Spleen (tissue), 11 donors: ENCODE results near the gene DISC1. TPM values are rescaled to one million over a fixed set of nuclear protein-coding genes. Genes with fewer than 3 reads are reported as not detected.

Source experiments
- DNase-seq: peaks from one replicate; pipeline ENCODE4 v3.0.0-alpha.2; 2020
- H3K27ac ChIP-seq, 8 donors: fragments of 200-600 bp; sonication (generic) in 7 of 8; 1 replicate in 4 of 8; 2 replicates in 4 of 8; pipeline versions ENCODE4 v1.5.0 to v1.8.0; 2016 to 2021; ENCODE audit warnings: inconsistent platforms in 4 of 8, mild to moderate bottlenecking in 4 of 8, moderate library complexity in 1 of 8
- H3K27me3 ChIP-seq, 7 donors: fragments of 200-600 bp; sonication (generic) in 6 of 7; replicated peaks in 1 of 7; 1 replicate in 4 of 7; 2 replicates in 3 of 7; pipeline versions ENCODE4 v1.5.0 to v1.8.0; 2016 to 2021; ENCODE audit warnings: inconsistent platforms in 3 of 7, mild to moderate bottlenecking in 1 of 7
- H3K36me3 ChIP-seq, 6 donors: fragments of 200-600 bp; sonication (generic) in 5 of 6; 1 replicate in 4 of 6; 2 replicates in 2 of 6; pipeline versions ENCODE4 v1.5.0 to v1.8.0; 2016 to 2021; ENCODE audit warnings: inconsistent platforms in 2 of 6
- H3K4me1 ChIP-seq, 6 donors: fragments of 200-600 bp; sonication (generic) in 5 of 6; 1 replicate in 3 of 6; 2 replicates in 3 of 6; pipeline versions ENCODE4 v1.5.0 to v1.8.0; 2016 to 2021; ENCODE audit warnings: inconsistent platforms in 3 of 6
- H3K4me3 ChIP-seq, 8 donors: fragments of 200-600 bp; sonication (generic) in 7 of 8; 1 replicate in 4 of 8; 2 replicates in 4 of 8; pipeline versions ENCODE4 v1.5.0 to v1.8.0; 2016 to 2021; ENCODE audit warnings: inconsistent platforms in 4 of 8, mild to moderate bottlenecking in 4 of 8, moderate library complexity in 2 of 8
- H3K9me3 ChIP-seq, 8 donors: fragments of 200-600 bp; sonication (generic) in 7 of 8; 1 replicate in 4 of 8; 2 replicates in 4 of 8; pipeline versions ENCODE4 v1.5.0 to v1.8.0; 2016 to 2021; ENCODE audit warnings: inconsistent platforms in 4 of 8
- POLR2A ChIP-seq, 3 donors: fragments of 450-650 bp; IDR thresholded peaks; one replicate each; pipeline ENCODE4 v1.5.1; 2017; ENCODE audit warnings: antibody characterized with exemption in 3 of 3, mild to moderate bottlenecking in 1 of 3
- POLR2AphosphoS5 ChIP-seq, 3 donors: sonication (generic); formaldehyde crosslinking; IDR thresholded peaks; one replicate each; pipeline ENCODE4 v1.5.1; 2017; ENCODE audit warnings: antibody characterized with exemption in 3 of 3
- WGBS, 5 donors: extraction: QIAGEN DNeasy Blood & Tissue Kit in 3 of 5; methylation state at CpG; one replicate each; pipeline versions ENCODE4 v1.1.5 to v1.1.7; 2013 to 2018; 5-methylcytosine and 5-hydroxymethylcytosine counted together
- intact Hi-C: fragments of 100-400 bp; cut with DNase I; formaldehyde crosslinking; loops from one replicate; pipeline ENCODE4 v1.15.0; 2023; ENCODE audit warnings: low total_unique reads
- polyA plus RNA-seq, 3 donors: library from polyadenylated mRNA; stranded (reverse); fragments of 200-250 nt; gene quantifications; one replicate each; pipeline ENCODE4 v1.2.1, GENCODE V29; 2013
- total RNA-seq, 7 donors: library from RNA; depleted of rRNA in 3 of 7; stranded (reverse); fragments of >200 nt in 3 of 7; fragmentation: NEBNext Ultra II Directional in 4 of 7; extraction: Animal tissue kit (Norgen Biotek cat#: 25700) in 4 of 7; gene quantifications; one replicate each; pipeline versions ENCODE4 v1.1.0 to v1.2.1, GENCODE V29; 2016 to 2021
- TF ChIP-seq, protein P1 (sequence below), 11 experiments: fragments of 200-600 bp in 7 of 11; fragments of 450-650 bp in 4 of 11; sonication (generic) in 4 of 11; IDR thresholded peaks in 8 of 11; conservative IDR thresholded peaks in 3 of 11; 1 replicate in 7 of 11; 2 replicates in 4 of 11; pipeline versions ENCODE4 v1.4.0 to v1.8.0; 2016 to 2021; ENCODE audit warnings: antibody characterized with exemption in 11 of 11, inconsistent platforms in 4 of 11, mild to moderate bottlenecking in 1 of 11
- donor health status: healthy with polysubstance abuse.
- donor health status: DM: no; HTN: no; CAD: no; lungs with moderate emphysema.
- donor health status: DM: no; HTN: no; CAD: no.
- donor health status: Bipolar disorder and iron deficiency.
- donor health status: healthy.
- donor health status: DM: no; HTN: no; CAD: no.
- donor health status: DM: yes; HTN: yes; CAD: no.

Gene DISC1
- total and polyA plus RNA-seq, 10 donors = 0.89 to 36.4 (median 24.2) TPM

DNA sequence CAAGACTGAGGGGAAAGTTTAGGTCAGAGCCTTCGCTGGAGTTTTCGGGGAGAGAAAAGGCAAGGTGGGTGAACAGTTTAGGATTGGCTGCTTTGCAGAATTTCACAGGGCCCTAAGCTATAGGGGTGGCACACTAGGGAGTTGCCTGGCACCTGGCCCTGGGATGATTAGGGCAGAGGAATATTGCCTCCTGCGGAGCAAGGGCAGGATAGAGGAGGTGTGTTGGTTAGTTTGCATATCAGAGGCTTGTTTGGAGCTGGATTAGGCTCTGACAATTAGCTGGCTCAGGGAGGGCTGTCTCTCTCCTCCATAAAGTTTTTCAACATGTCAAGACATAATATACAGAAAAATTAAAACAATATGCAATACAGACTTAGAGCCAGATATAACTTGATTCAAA lies 436.4 kb downstream of the DISC1 start:
- Histone ChIP-seq H3K27me3 (no peaks in the 10 kb centered on the region), H3K36me3 (no peaks in the 10 kb centered on the region), H3K4me3 (no peak overlapping the region), H3K9me3 (no peaks in the 10 kb centered on the region), H3K27ac (no peak overlapping the region), H3K4me1 (no peaks in the 10 kb centered on the region)
- intact Hi-C loops = no loop called here
- DNase-seq = no peak
- 81 to 88% (median 87%) methylated on average over 3 of the region's 3 CpGs for WGBS, 5 donors
- TF ChIP-seq POLR2AphosphoS5 (IDR thresholded peaks at IDR 0.05) = no peak
- TF ChIP-seq, protein P1, sequence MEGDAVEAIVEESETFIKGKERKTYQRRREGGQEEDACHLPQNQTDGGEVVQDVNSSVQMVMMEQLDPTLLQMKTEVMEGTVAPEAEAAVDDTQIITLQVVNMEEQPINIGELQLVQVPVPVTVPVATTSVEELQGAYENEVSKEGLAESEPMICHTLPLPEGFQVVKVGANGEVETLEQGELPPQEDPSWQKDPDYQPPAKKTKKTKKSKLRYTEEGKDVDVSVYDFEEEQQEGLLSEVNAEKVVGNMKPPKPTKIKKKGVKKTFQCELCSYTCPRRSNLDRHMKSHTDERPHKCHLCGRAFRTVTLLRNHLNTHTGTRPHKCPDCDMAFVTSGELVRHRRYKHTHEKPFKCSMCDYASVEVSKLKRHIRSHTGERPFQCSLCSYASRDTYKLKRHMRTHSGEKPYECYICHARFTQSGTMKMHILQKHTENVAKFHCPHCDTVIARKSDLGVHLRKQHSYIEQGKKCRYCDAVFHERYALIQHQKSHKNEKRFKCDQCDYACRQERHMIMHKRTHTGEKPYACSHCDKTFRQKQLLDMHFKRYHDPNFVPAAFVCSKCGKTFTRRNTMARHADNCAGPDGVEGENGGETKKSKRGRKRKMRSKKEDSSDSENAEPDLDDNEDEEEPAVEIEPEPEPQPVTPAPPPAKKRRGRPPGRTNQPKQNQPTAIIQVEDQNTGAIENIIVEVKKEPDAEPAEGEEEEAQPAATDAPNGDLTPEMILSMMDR (IDR thresholded peaks at IDR 0.05 in 8 of 11, conservative IDR thresholded peaks at IDR 0.05 in 3 of 11) = no peak
- TF ChIP-seq POLR2A (IDR thresholded peaks at IDR 0.05) = no peak

DNA sequence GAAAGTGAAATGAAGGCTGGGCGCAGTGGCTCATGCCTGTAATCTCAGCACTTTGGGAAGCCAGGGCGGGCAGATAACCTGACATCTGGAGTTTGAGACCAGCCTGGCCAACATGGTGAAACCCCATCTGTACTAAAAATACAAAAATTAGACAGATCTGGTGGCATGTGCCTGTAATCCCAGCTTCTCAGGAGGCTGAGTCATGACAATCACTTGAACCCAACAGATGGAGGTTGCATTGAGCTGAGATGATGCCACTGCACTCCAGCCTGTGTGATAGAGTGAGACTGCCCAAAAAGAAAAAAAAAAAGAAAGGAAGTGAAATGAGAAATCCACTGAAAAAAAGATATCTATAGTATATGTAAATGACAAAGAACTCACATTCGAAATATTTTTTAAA lies 439.9 kb downstream of the DISC1 start:
- 85 to 96% (median 91%) methylated on average over 3 of the region's 3 CpGs for WGBS, 5 donors
- Histone ChIP-seq H3K4me3 (no peak overlapping the region), H3K4me1 (no peaks in the 10 kb centered on the region), H3K27ac (no peak overlapping the region), H3K9me3 (peaks cover 0 to 7% (median 0%) of the 10 kb centered on the region in 8 donors), H3K36me3 (no peaks in the 10 kb centered on the region), H3K27me3 (no peaks in the 10 kb centered on the region)
- TF ChIP-seq POLR2AphosphoS5 (IDR thresholded peaks at IDR 0.05) (no peak), POLR2A (IDR thresholded peaks at IDR 0.05) (no peak)
- TF ChIP-seq, protein P1 (IDR thresholded peaks at IDR 0.05 in 8 of 11, conservative IDR thresholded peaks at IDR 0.05 in 3 of 11) = no peak
- intact Hi-C loops = no loop called here
- no peak for DNase-seq

DNA sequence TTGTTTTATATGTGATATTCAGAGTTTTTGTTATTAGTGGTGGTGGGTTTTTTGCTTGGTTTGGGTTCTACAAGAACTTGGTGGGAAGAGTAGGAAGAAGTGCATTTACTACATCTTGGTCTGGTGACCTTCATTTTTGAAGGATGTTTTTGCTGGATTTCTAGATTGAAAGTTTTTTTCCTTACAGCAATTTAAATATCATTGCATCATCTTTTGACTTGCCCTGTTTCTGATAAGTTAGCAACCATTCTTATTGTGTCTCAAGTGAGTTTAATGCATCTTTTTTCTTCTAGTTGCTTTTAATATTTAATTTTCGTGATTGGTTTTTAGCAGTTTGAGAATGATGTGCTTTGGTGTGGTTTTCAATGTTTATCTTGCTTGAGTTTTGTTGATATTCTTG lies 447.7 kb downstream of the DISC1 start:
- Histone ChIP-seq H3K4me1 (no peaks in the 10 kb centered on the region), H3K36me3 (no peaks in the 10 kb centered on the region), H3K27me3 (no peaks in the 10 kb centered on the region), H3K27ac (no peak overlapping the region), H3K9me3 (peaks cover 0 to 6% (median 0%) of the 10 kb centered on the region in 8 donors), H3K4me3 (no peak overlapping the region)
- TF ChIP-seq, protein P1 (IDR thresholded peaks at IDR 0.05 in 8 of 11, conservative IDR thresholded peaks at IDR 0.05 in 3 of 11) = no peak
- TF ChIP-seq POLR2A (IDR thresholded peaks at IDR 0.05) (no peak), POLR2AphosphoS5 (IDR thresholded peaks at IDR 0.05) (no peak)
- intact Hi-C loops = no loop called here
- DNase-seq = no peak
- 67 to 79% (median 77%) methylated on average over 1 of the region's 1 CpG for WGBS, 5 donors

DNA sequence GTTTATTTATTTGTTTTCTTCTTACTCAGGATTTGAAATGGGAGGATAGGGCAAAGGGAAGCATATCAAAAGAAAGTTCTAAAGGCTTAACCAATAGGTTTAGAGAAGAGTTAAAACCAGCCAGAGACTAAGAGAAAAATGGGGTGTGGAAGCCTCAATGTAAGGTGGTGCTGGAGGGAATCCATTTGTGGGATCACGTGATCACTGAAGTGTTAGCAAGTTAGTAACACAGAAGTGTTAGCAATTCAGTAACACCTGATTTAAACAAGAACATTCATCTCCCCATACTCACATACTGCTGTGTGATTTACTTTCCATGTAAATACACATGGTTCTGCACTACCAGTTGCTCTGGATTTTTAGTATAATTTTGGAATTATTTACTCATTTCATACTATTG lies 451.2 kb downstream of the DISC1 start:
- WGBS, 5 donors = 87 to 96% (median 90%) methylated on average over 1 of the region's 1 CpG
- intact Hi-C loops = no loop called here
- no peak for TF ChIP-seq POLR2AphosphoS5 (IDR thresholded peaks at IDR 0.05)
- TF ChIP-seq POLR2A (IDR thresholded peaks at IDR 0.05) = no peak
- TF ChIP-seq, protein P1 (IDR thresholded peaks at IDR 0.05 in 8 of 11, conservative IDR thresholded peaks at IDR 0.05 in 3 of 11) = no peak
- Histone ChIP-seq H3K4me1 (no peaks in the 10 kb centered on the region), H3K36me3 (no peaks in the 10 kb centered on the region), H3K9me3 (peaks cover 0 to 15% (median 4%) of the 10 kb centered on the region in 8 donors), H3K27me3 (no peaks in the 10 kb centered on the region), H3K4me3 (no peak overlapping the region), H3K27ac (no peak overlapping the region)
- no peak for DNase-seq
